ENCODE data around the gene NRAS. TPM values are rescaled to one million over a fixed set of nuclear protein-coding genes. Genes with fewer than 3 reads are reported as not detected.

Gene NRAS
- polyA plus RNA-seq, 1 of the 3 experiments (the other 2 are of a cell fraction): 15.9 TPM

DNA sequence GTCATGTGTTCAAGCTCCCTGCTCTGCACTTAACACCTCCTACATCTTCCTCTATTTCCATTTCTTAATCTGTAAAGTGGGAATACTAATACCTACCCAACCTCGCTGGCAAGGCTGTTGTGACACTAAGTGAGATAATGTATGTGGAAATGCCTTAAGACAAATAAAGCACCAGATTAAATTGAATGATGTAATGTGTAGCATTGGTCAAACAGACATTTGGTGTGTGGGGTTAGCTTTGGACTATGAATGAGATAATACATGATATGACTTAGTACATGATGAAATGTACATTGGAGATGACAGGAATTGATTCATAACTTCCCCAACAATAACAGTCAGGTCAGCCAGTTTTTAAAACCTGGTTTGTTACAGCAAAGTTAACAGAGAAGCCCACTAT lies 26.4 kb downstream of the NRAS start:
- POLR2A ChIA-PET: no interaction called here
- WGBS (ENCODE audit: low lambda C conversion rate): 0% methylated on average over 1 of the region's 1 CpG
- CTCF ChIA-PET: interaction anchor here (0.9 to 1.3 kb wide), 2 partner anchors 14 to 18 kb away, joined by 4 read pairs; no protein-coding TSS in a partner anchor
- Histone ChIP-seq H3K4me2 (no peak overlapping the region), H3K4me3 (ENCODE audit: low read depth in 2 of 2, low read length in 1 of 2) (no peak overlapping the region), H3F3A (replicated peaks; ENCODE audit: insufficient read depth) (no peaks in the 10 kb centered on the region), H3K36me3 (replicated peaks in 1 of 2; ENCODE audit: control insufficient read depth in 1 of 2, insufficient read depth in 2 of 2, low read length in 1 of 2) (no peaks in the 10 kb centered on the region), H3K9ac (no peak overlapping the region), H4K20me1 (ENCODE audit: insufficient read depth) (no peaks in the 10 kb centered on the region), H3K27ac (ENCODE audit: low read depth in 2 of 2, low read length in 1 of 2) (no peak overlapping the region), H3K9me3 (no peaks in the 10 kb centered on the region), H3K9me2 (no peaks in the 10 kb centered on the region), H3K27me3 (ENCODE audit: insufficient read depth) (peaks cover 31% of the 10 kb centered on the region; the same call in 1 of the 2 replicates), H3K79me2 (ENCODE audit: insufficient read depth) (no peaks in the 10 kb centered on the region), H2AFZ (ENCODE audit: low read depth) (peak overlapping the region; percentile 22; the same call in 1 of the 2 replicates), H3K4me1 (ENCODE audit: control insufficient read depth in 1 of 2, insufficient read depth in 2 of 2, low read depth in 1 of 2, low read length in 1 of 2) (no peaks in the 10 kb centered on the region)
- no peak for DNase-seq
- TF ChIP-seq, protein P1, sequence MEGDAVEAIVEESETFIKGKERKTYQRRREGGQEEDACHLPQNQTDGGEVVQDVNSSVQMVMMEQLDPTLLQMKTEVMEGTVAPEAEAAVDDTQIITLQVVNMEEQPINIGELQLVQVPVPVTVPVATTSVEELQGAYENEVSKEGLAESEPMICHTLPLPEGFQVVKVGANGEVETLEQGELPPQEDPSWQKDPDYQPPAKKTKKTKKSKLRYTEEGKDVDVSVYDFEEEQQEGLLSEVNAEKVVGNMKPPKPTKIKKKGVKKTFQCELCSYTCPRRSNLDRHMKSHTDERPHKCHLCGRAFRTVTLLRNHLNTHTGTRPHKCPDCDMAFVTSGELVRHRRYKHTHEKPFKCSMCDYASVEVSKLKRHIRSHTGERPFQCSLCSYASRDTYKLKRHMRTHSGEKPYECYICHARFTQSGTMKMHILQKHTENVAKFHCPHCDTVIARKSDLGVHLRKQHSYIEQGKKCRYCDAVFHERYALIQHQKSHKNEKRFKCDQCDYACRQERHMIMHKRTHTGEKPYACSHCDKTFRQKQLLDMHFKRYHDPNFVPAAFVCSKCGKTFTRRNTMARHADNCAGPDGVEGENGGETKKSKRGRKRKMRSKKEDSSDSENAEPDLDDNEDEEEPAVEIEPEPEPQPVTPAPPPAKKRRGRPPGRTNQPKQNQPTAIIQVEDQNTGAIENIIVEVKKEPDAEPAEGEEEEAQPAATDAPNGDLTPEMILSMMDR (IDR thresholded peaks at IDR 0.05): no peak
- TF ChIP-seq NRF1 (IDR thresholded peaks at IDR 0.05; ENCODE audit: low read depth, low read length): no peak
- TF ChIP-seq, protein P2, sequence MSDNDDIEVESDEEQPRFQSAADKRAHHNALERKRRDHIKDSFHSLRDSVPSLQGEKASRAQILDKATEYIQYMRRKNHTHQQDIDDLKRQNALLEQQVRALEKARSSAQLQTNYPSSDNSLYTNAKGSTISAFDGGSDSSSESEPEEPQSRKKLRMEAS (IDR thresholded peaks at IDR 0.05; ENCODE audit: low read depth): no peak
- TF ChIP-seq FOXM1 (IDR thresholded peaks at IDR 0.05; ENCODE audit: low read depth): no peak
- TF ChIP-seq, protein P3, sequence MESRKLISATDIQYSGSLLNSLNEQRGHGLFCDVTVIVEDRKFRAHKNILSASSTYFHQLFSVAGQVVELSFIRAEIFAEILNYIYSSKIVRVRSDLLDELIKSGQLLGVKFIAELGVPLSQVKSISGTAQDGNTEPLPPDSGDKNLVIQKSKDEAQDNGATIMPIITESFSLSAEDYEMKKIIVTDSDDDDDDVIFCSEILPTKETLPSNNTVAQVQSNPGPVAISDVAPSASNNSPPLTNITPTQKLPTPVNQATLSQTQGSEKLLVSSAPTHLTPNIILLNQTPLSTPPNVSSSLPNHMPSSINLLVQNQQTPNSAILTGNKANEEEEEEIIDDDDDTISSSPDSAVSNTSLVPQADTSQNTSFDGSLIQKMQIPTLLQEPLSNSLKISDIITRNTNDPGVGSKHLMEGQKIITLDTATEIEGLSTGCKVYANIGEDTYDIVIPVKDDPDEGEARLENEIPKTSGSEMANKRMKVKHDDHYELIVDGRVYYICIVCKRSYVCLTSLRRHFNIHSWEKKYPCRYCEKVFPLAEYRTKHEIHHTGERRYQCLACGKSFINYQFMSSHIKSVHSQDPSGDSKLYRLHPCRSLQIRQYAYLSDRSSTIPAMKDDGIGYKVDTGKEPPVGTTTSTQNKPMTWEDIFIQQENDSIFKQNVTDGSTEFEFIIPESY (IDR thresholded peaks at IDR 0.05; ENCODE audit: borderline replicate concordance, low read depth): no peak

DNA sequence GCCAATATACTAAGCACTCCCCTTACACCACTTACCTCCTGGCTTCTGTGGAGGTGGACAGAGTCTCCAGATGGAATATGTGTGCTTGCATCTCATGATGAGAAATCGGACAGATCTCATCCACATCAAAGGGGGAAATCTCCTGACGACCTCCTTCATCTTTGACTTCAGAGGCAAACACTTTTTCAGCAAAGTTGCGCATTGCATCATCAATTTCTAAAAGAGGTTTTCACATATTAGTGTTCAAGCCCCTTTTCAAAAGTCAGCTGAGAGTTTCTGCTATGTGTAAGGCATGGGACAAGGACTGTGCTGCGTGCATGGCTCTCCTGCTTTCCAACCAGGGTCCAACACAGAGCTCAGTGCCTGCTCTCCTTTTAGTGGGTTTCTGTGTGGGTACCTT lies 28.0 kb downstream of the NRAS start:
- ChIA-PET CTCF (no interaction called here), POLR2A (no interaction called here)
- 16% methylated on average over 4 of the region's 4 CpGs for WGBS (ENCODE audit: low lambda C conversion rate)
- DNase-seq: no peak
- Histone ChIP-seq H3K4me1 (ENCODE audit: control insufficient read depth in 1 of 2, insufficient read depth in 2 of 2, low read depth in 1 of 2, low read length in 1 of 2) (no peaks in the 10 kb centered on the region), H3F3A (replicated peaks; ENCODE audit: insufficient read depth) (no peaks in the 10 kb centered on the region), H2AFZ (ENCODE audit: low read depth) (no peak overlapping the region), H3K36me3 (replicated peaks in 1 of 2; ENCODE audit: control insufficient read depth in 1 of 2, insufficient read depth in 2 of 2, low read length in 1 of 2) (no peaks in the 10 kb centered on the region), H3K27ac (ENCODE audit: low read depth in 2 of 2, low read length in 1 of 2) (no peak overlapping the region), H3K27me3 (ENCODE audit: insufficient read depth) (peaks cover 42% of the 10 kb centered on the region), H4K20me1 (ENCODE audit: insufficient read depth) (no peaks in the 10 kb centered on the region), H3K9ac (no peak overlapping the region), H3K79me2 (ENCODE audit: insufficient read depth) (no peaks in the 10 kb centered on the region), H3K9me2 (no peaks in the 10 kb centered on the region), H3K9me3 (no peaks in the 10 kb centered on the region), H3K4me2 (no peak overlapping the region), H3K4me3 (ENCODE audit: low read depth in 2 of 2, low read length in 1 of 2) (no peak overlapping the region)
- no peak for TF ChIP-seq GATA2 (CRISPR knock-in tag; IDR thresholded peaks at IDR 0.05)
- TF ChIP-seq, protein P1 (IDR thresholded peaks at IDR 0.05): no peak
- TF ChIP-seq TCF12 (IDR thresholded peaks at IDR 0.05): no peak
- TF ChIP-seq RXRA (IDR thresholded peaks at IDR 0.05; ENCODE audit: borderline replicate concordance, low read depth): no peak
- TF ChIP-seq, protein P4, sequence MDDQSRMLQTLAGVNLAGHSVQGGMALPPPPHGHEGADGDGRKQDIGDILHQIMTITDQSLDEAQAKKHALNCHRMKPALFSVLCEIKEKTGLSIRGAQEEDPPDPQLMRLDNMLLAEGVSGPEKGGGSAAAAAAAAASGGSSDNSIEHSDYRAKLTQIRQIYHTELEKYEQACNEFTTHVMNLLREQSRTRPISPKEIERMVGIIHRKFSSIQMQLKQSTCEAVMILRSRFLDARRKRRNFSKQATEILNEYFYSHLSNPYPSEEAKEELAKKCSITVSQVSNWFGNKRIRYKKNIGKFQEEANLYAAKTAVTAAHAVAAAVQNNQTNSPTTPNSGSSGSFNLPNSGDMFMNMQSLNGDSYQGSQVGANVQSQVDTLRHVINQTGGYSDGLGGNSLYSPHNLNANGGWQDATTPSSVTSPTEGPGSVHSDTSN (IDR thresholded peaks at IDR 0.05): no peak
- TF ChIP-seq JUND (IDR thresholded peaks at IDR 0.05): no peak
- TF ChIP-seq RCOR1 (IDR thresholded peaks at IDR 0.05; ENCODE audit: low read length): no peak
- TF ChIP-seq POLR2AphosphoS5 (IDR thresholded peaks at IDR 0.05; ENCODE audit: low read depth, low read length): no peak
- TF ChIP-seq, protein P5, sequence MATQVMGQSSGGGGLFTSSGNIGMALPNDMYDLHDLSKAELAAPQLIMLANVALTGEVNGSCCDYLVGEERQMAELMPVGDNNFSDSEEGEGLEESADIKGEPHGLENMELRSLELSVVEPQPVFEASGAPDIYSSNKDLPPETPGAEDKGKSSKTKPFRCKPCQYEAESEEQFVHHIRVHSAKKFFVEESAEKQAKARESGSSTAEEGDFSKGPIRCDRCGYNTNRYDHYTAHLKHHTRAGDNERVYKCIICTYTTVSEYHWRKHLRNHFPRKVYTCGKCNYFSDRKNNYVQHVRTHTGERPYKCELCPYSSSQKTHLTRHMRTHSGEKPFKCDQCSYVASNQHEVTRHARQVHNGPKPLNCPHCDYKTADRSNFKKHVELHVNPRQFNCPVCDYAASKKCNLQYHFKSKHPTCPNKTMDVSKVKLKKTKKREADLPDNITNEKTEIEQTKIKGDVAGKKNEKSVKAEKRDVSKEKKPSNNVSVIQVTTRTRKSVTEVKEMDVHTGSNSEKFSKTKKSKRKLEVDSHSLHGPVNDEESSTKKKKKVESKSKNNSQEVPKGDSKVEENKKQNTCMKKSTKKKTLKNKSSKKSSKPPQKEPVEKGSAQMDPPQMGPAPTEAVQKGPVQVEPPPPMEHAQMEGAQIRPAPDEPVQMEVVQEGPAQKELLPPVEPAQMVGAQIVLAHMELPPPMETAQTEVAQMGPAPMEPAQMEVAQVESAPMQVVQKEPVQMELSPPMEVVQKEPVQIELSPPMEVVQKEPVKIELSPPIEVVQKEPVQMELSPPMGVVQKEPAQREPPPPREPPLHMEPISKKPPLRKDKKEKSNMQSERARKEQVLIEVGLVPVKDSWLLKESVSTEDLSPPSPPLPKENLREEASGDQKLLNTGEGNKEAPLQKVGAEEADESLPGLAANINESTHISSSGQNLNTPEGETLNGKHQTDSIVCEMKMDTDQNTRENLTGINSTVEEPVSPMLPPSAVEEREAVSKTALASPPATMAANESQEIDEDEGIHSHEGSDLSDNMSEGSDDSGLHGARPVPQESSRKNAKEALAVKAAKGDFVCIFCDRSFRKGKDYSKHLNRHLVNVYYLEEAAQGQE (IDR thresholded peaks at IDR 0.05; ENCODE audit: low read depth, low read length): no peak
- TF ChIP-seq EZH2phosphoT487 (IDR thresholded peaks at IDR 0.05; ENCODE audit: borderline replicate concordance, low read depth): no peak
- TF ChIP-seq NRF1 (IDR thresholded peaks at IDR 0.05; ENCODE audit: low read depth, low read length): no peak
- TF ChIP-seq TAF1 (IDR thresholded peaks at IDR 0.05; ENCODE audit: borderline replicate concordance, low read depth, low read length): no peak
- TF ChIP-seq, protein P2 (IDR thresholded peaks at IDR 0.05; ENCODE audit: low read depth): no peak
- TF ChIP-seq NFIC (IDR thresholded peaks at IDR 0.05; ENCODE audit: borderline replicate concordance): no peak

Measured in SK-N-SH (cell line).